H9 (cell line): ENCODE data around the gene TSR1. TPM values are rescaled to one million over a fixed set of nuclear protein-coding genes. Genes with fewer than 3 reads are reported as not detected.

Source experiments
- DNase-seq: peaks from one replicate; pipeline ENCODE4 v3.0.0-alpha.2; 2017
- H2AFZ ChIP-seq: one replicate; pipeline ENCODE4 v1.6.1; 2013; ENCODE audit warnings: mild to moderate bottlenecking, low read length, control low read depth, moderate library complexity
- H2AK5ac ChIP-seq: 2 replicates; pipeline ENCODE4 v1.6.1; 2013; ENCODE audit warnings: low read length, control low read depth, mixed read lengths; ENCODE audit not compliant: insufficient read length
- H2BK120ac ChIP-seq: one replicate; pipeline ENCODE4 v1.6.1; 2013; ENCODE audit warnings: low read depth, mild to moderate bottlenecking, low read length, control low read depth, inconsistent platforms; ENCODE audit not compliant: poor library complexity, severe bottlenecking
- H2BK12ac ChIP-seq: 2 replicates; pipeline ENCODE4 v1.6.1; 2013; ENCODE audit warnings: low read length, control low read depth, mixed read lengths, low read depth; ENCODE audit not compliant: insufficient read length
- H2BK15ac ChIP-seq: 2 replicates; pipeline ENCODE4 v1.6.1; 2013; ENCODE audit warnings: low read depth, low read length, control low read depth
- H2BK20ac ChIP-seq: one replicate; pipeline ENCODE4 v1.6.1; 2013; ENCODE audit warnings: low read depth, mild to moderate bottlenecking, low read length, control low read depth, inconsistent platforms; ENCODE audit not compliant: poor library complexity, severe bottlenecking
- H2BK5ac ChIP-seq: 2 replicates; pipeline ENCODE4 v1.6.1; 2013; ENCODE audit warnings: low read length, control low read depth, mixed read lengths; ENCODE audit not compliant: insufficient read length
- H3K14ac ChIP-seq: 2 replicates; pipeline ENCODE4 v1.6.1; 2013; ENCODE audit warnings: low read length, control low read depth; ENCODE audit not compliant: insufficient read depth
- H3K18ac ChIP-seq: 2 replicates; pipeline ENCODE4 v1.6.1; 2013; ENCODE audit warnings: low read depth, mild to moderate bottlenecking, mixed read lengths, low read length, control low read depth; ENCODE audit not compliant: insufficient read length
- H3K23ac ChIP-seq: 2 replicates; pipeline ENCODE4 v1.6.1; 2013; ENCODE audit warnings: low read length, control low read depth, mixed read lengths, low read depth; ENCODE audit not compliant: insufficient read length
- H3K23me2 ChIP-seq: 2 replicates; pipeline ENCODE4 v1.6.1; 2013; ENCODE audit warnings: low read depth, mild to moderate bottlenecking, mixed read lengths, low read length, control low read depth; ENCODE audit not compliant: insufficient read length, poor library complexity, severe bottlenecking
- H3K27ac ChIP-seq: 2 replicates; pipeline ENCODE4 v1.5.1; 2013; ENCODE audit warnings: low read length, control low read depth, mixed read lengths, low read depth; ENCODE audit not compliant: insufficient read length
- H3K27me3 ChIP-seq: 2 replicates; pipeline ENCODE4 v1.6.1; 2013; ENCODE audit warnings: low read length, control low read depth, inconsistent platforms; ENCODE audit not compliant: insufficient read depth
- H3K4ac ChIP-seq: 2 replicates; pipeline ENCODE4 v1.6.1; 2013; ENCODE audit warnings: low read depth, mild to moderate bottlenecking, control low read depth, inconsistent platforms, low read length, moderate library complexity
- H3K4me1 ChIP-seq: 2 replicates; pipeline ENCODE4 v1.6.1; 2013; ENCODE audit warnings: low read length, control low read depth, inconsistent platforms; ENCODE audit not compliant: insufficient read depth
- H3K4me2 ChIP-seq: 2 replicates; pipeline ENCODE4 v1.6.1; 2013; ENCODE audit warnings: low read length, control low read depth, mixed read lengths; ENCODE audit not compliant: insufficient read length, insufficient read depth
- H3K56ac ChIP-seq: 2 replicates; pipeline ENCODE4 v1.6.1; 2013; ENCODE audit warnings: low read depth, mild to moderate bottlenecking, mixed read lengths, low read length, control low read depth; ENCODE audit not compliant: insufficient read length
- H3K79me1 ChIP-seq: 2 replicates; pipeline ENCODE4 v1.6.1; 2013; ENCODE audit warnings: low read depth, mild to moderate bottlenecking, moderate library complexity, low read length, control low read depth, inconsistent platforms; ENCODE audit not compliant: insufficient read depth, poor library complexity, severe bottlenecking
- H3K79me2 ChIP-seq: 2 replicates; pipeline ENCODE4 v1.6.1; 2013; ENCODE audit warnings: low read length, control low read depth, inconsistent platforms; ENCODE audit not compliant: insufficient read depth
- H3K9ac ChIP-seq: 2 replicates; pipeline ENCODE4 v1.6.1; 2013; ENCODE audit warnings: low read length, control low read depth, mixed read lengths; ENCODE audit not compliant: insufficient read length; ENCODE audit errors: extremely low read depth
- H3K9me3 ChIP-seq: one replicate; pipeline ENCODE4 v1.6.1; 2013; ENCODE audit warnings: low read depth, low read length, inconsistent platforms; ENCODE audit not compliant: control insufficient read depth
- H3T11ph ChIP-seq: one replicate; pipeline ENCODE4 v1.6.1; 2013; ENCODE audit warnings: mild to moderate bottlenecking, low read length, control low read depth, inconsistent platforms
- H4K20me1 ChIP-seq: one replicate; pipeline ENCODE4 v1.6.1; 2013; ENCODE audit not compliant: control insufficient read depth, insufficient read length, insufficient read depth
- H4K5ac ChIP-seq: 2 replicates; pipeline ENCODE4 v1.6.1; 2013; ENCODE audit warnings: low read depth, mild to moderate bottlenecking, mixed read lengths, low read length, control low read depth; ENCODE audit not compliant: insufficient read length
- H4K8ac ChIP-seq: replicated peaks from 2 replicates; pipeline ENCODE4 v1.6.1; 2013; ENCODE audit warnings: low read length, control low read depth, mixed read lengths, low read depth; ENCODE audit not compliant: insufficient read length
- H4K91ac ChIP-seq: 2 replicates; pipeline ENCODE4 v1.6.1; 2013; ENCODE audit warnings: low read depth, mild to moderate bottlenecking, moderate library complexity, mixed read lengths, low read length, control low read depth; ENCODE audit not compliant: insufficient read length
- H3K27ac Mint-ChIP-seq, 3 experiments: 2 replicates in 2 of 3; 3 replicates in 1 of 3; pipeline ENCODE4 v1.8.0; 2020 to 2021; ENCODE audit warnings: mixed read lengths in 3 of 3, mild to moderate bottlenecking in 1 of 3, moderate library complexity in 1 of 3
- H3K27me3 Mint-ChIP-seq: 2 replicates; pipeline ENCODE4 v1.8.0; 2021; ENCODE audit warnings: low read depth, mild to moderate bottlenecking, moderate library complexity, mixed read lengths
- H3K36me3 Mint-ChIP-seq, 3 experiments: 2 replicates in 2 of 3; 3 replicates in 1 of 3; pipeline ENCODE4 v1.8.0; 2020 to 2021; ENCODE audit warnings: low read depth in 3 of 3, mixed read lengths in 3 of 3; ENCODE audit not compliant: insufficient read depth in 1 of 3
- H3K4me1 Mint-ChIP-seq, 2 experiments: 2 replicates each; pipeline ENCODE4 v1.8.0; 2020; ENCODE audit warnings: mixed read lengths in 2 of 2
- H3K4me3 Mint-ChIP-seq, 2 experiments: 2 replicates in 1 of 2; 3 replicates in 1 of 2; pipeline ENCODE4 v1.8.0; 2020 to 2021; ENCODE audit warnings: mild to moderate bottlenecking in 2 of 2, mixed read lengths in 2 of 2, moderate library complexity in 1 of 2
- H3K9me3 Mint-ChIP-seq, 2 experiments: 2 replicates in 1 of 2; 3 replicates in 1 of 2; pipeline ENCODE4 v1.8.0; 2020; ENCODE audit warnings: mild to moderate bottlenecking in 2 of 2, mixed read lengths in 2 of 2, moderate library complexity in 1 of 2
- CTCF ChIP-seq: fragments of 200-600 bp; sonication (generic); conservative IDR thresholded peaks from 3 replicates; pipeline ENCODE4 v1.8.0; 2021; ENCODE audit warnings: antibody characterized with exemption, mild to moderate bottlenecking
- WGBS: extraction: QIAGEN DNeasy Blood & Tissue Kit; methylation state at CpG from one replicate; pipeline ENCODE4 v1.1.7; 2013; ENCODE audit warnings: missing lambda C conversion rate, low lambda C conversion rate, mixed read lengths; ENCODE audit not compliant: insufficient read length; ENCODE audit errors: extremely low coverage; 5-methylcytosine and 5-hydroxymethylcytosine counted together
- total RNA-seq: library from RNA; stranded (reverse); gene quantifications from 2 replicates; pipeline ENCODE4 v1.2.1, GENCODE V29; 2021

TSR1 gene
- total RNA-seq, 1 experiment from 2014 or later: 81.1 TPM

GRCh38 chr17:2364763-2365116 lies 28.5 kb upstream of the TSR1 start:
- Histone ChIP-seq H3K4ac (no peak overlapping the region), H2AK5ac (no peak overlapping the region), H2BK120ac (no peak overlapping the region), H4K8ac (no peak overlapping the region), H3K23me2 (no peaks in the 10 kb centered on the region), H2BK5ac (no peak overlapping the region), H3K79me1 (no peaks in the 10 kb centered on the region), H3K56ac (no peak overlapping the region), H4K5ac (no peak overlapping the region), H3K4me2 (no peak overlapping the region), H4K91ac (no peak overlapping the region), H4K20me1 (no peaks in the 10 kb centered on the region), H3K9ac (no peak overlapping the region), H2BK12ac (no peak overlapping the region), H3K27ac (no peak overlapping the region), H3T11ph (no peak overlapping the region), H2BK20ac (no peak overlapping the region), H2BK15ac (no peak overlapping the region), H3K79me2 (no peaks in the 10 kb centered on the region), H3K4me1 (no peaks in the 10 kb centered on the region), H3K27me3 (no peaks in the 10 kb centered on the region), H2AFZ (no peak overlapping the region), H3K18ac (no peak overlapping the region), H3K23ac (no peak overlapping the region), H3K9me3 (no peaks in the 10 kb centered on the region), H3K14ac (no peak overlapping the region)
- no peak overlapping the region for H3K27ac Mint-ChIP-seq
- TF ChIP-seq CTCF: no peak
- H3K9me3 Mint-ChIP-seq: no peaks in the 10 kb centered on the region
- H3K36me3 Mint-ChIP-seq: peaks cover 4 to 18% (median 8%) of the 10 kb centered on the region in 3 experiments; a peak in 6 of 7 replicates
- no CpG with 5 or more reads among the region's 12 CpGs for WGBS
- no peak overlapping the region for H3K4me3 Mint-ChIP-seq
- H3K4me1 Mint-ChIP-seq: peaks cover 8 to 10% of the 10 kb centered on the region in 2 experiments
- no peak for DNase-seq
- H3K27me3 Mint-ChIP-seq: peaks cover 3% of the 10 kb centered on the region; the same call in 1 of the 2 replicates
